Coronary artery (tissue), 2 donors: Measurements from ENCODE around the gene FOXJ2.
A peak's percentile ranks its signal among the peaks of the same experiment; 100 is the strongest.

Experiments
- DNase-seq: peaks from one replicate; pipeline ENCODE4 v3.0.0-alpha.2; 2017; ENCODE audit warnings: low spot score
- H3K27ac ChIP-seq, 2 donors: fragments of 200-600 bp; sonication (generic); one replicate each; pipeline ENCODE4 v1.5.1; 2016 to 2019
- H3K4me3 ChIP-seq: fragments of 200-600 bp; sonication (generic); 2 replicates; pipeline ENCODE4 v1.5.1; 2016; ENCODE audit warnings: mild to moderate bottlenecking, moderate library complexity
- TF ChIP-seq, protein P1 (sequence below): fragments of 200-600 bp; sonication (generic); IDR thresholded peaks from one replicate; pipeline ENCODE4 v1.5.1; 2019; ENCODE audit warnings: antibody characterized with exemption

Gene FOXJ2

GRCh38 chr12:8033153-8034044 is 883 bp downstream of the FOXJ2 start:
- peak overlapping the region; percentile 87 for H3K4me3 ChIP-seq
- TF ChIP-seq, protein P1, sequence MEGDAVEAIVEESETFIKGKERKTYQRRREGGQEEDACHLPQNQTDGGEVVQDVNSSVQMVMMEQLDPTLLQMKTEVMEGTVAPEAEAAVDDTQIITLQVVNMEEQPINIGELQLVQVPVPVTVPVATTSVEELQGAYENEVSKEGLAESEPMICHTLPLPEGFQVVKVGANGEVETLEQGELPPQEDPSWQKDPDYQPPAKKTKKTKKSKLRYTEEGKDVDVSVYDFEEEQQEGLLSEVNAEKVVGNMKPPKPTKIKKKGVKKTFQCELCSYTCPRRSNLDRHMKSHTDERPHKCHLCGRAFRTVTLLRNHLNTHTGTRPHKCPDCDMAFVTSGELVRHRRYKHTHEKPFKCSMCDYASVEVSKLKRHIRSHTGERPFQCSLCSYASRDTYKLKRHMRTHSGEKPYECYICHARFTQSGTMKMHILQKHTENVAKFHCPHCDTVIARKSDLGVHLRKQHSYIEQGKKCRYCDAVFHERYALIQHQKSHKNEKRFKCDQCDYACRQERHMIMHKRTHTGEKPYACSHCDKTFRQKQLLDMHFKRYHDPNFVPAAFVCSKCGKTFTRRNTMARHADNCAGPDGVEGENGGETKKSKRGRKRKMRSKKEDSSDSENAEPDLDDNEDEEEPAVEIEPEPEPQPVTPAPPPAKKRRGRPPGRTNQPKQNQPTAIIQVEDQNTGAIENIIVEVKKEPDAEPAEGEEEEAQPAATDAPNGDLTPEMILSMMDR = no peak
- peak; percentile 81 for DNase-seq

DNA sequence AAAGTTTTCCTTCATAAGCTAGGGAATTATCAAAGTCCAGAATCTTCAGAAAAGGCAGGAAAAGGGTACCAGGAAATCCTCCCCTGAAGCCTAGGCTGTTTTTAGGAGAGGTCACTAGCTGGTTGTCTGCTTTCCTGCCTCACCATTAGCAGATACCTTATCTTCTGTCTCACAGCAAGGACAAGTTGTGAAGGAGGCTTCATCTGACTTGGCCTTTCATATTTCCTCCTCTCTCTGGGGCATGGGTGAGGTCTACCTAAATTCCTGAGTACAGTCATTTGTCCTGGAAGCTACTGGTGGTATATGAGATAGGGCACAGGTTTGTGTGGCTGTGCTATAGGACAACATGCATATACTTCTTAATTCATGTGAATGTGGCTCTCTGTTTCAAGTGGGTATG is 2.3 kb downstream of the FOXJ2 start:
- TF ChIP-seq, protein P1 = no peak
- peak overlapping the region; percentile 8 to 96 for H3K27ac ChIP-seq
- DNase-seq = no peak
- H3K4me3 ChIP-seq = peak overlapping the region; percentile 87

More at GRCh38 chr12:8033153-8034044, 883 bp downstream of the FOXJ2 start:
- peak overlapping the region; percentile 93 to 96 for H3K27ac ChIP-seq

- Histone ChIP-seq H3K27ac (peak overlapping the region; percentile 8 to 96), H3K4me3 (peak overlapping the region; percentile 87)
- no peak for DNase-seq
- TF ChIP-seq, protein P1 = no peak
Measured at GRCh38 chr12:8035440-8036010, 3.0 kb downstream of the FOXJ2 start.

- TF ChIP-seq, protein P1 = no peak
- peak overlapping the region; percentile 87 for H3K4me3 ChIP-seq
- no peak for DNase-seq
- peak overlapping the region; percentile 50 to 96 for H3K27ac ChIP-seq
Measured at GRCh38 chr12:8036346-8036745, 3.8 kb downstream of the FOXJ2 start.

DNA sequence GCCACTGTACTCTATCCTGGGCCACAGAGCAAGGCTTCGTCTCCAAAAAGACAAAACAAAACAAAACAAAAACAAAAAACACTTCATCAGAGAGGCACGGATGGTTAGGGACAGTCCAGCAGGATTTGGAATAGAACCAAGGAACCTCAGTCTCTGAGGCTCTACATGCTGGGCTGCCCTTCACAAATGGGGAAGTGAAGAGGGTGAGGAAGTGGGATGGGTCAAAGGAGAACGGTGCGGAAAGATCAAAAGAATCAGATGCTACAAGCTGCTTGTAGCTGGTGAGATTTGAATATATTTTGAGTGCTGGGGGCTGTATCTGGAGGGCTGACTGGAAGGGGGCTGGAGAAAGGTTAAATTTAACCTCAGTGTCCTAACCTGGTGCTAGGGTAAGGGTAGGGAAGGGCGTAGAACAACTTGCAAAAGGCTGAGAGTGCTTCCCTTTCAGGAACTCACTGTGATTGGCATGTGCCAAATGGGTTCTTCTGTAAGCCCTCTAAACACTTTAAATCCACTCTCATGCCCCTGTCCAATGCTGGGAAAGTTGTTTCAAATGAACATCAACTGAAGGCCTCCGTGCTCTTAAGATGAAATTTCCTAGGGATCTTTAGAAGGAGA is 4.6 kb downstream of the FOXJ2 start:
- Histone ChIP-seq H3K27ac (peak overlapping the region; percentile 50 to 96), H3K4me3 (peak overlapping the region; percentile 87)
- DNase-seq = no peak

GRCh38 chr12:8037947-8038346 is 5.4 kb downstream of the FOXJ2 start:
- TF ChIP-seq, protein P1 = no peak
- H3K4me3 ChIP-seq = peak overlapping the region; percentile 64
- no peak for DNase-seq
- H3K27ac ChIP-seq = peak overlapping the region; percentile 37 to 69

More for the DNA sequence above, 4.6 kb downstream of the FOXJ2 start:
- TF ChIP-seq, protein P1 = no peak
